ENCODE results near the gene C3orf18.
"Not testable (repeated sequence)": the region's sequence is repeated elsewhere in the genome, so short reads cannot be mapped to it uniquely, and the experiment has no call there.

The C3orf18 gene

DNA sequence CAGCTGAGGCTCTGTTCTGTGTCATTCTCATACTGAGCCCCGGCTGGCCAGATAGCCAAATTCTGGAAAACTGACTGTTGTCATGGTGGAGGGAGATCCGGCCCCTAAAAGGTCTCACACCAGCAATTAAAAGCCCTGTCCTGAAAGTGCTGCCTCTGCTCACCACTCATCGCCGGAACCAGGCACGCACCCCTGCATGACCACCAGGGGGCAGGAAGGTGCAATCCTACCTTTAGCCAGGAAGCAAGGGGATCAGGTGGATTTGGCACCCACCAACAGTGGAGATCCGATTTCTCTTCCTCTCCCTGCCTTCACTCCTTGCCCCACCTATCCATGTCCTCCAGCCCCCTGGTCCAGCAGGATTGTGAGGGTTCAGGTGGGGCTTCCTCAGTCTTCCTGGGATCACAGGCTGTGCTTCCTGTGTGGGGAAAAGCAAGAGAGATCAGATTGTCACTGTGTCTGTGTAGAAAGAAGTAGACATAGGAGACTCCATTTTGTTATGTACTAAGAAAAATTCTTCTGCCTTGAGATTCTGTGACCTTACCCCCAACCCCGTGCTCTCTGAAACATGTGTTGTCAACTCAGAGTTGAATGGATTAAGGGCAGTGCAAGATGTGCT lies 48.0 kb downstream of the C3orf18 start:
- DNase-seq: peak in 1 of 2 experiments; percentile 16

DNA sequence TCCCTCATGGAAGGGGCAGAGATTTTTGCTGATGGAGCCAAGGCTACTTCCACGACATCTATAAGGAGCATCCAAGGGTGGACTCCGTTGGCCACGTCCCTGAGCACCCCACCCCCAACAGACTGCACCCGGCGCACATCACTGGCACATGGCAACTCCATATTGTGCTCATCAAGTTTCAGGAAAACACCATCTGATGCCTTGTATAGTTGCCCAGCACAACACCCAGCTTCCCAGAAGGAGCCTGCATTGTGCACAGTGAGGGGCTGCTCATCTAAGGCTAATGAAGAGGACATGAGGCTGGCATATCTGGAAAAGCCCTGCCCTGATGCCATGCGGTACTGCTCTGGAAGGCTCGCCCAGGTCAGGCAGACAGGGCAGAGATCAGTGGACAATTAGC lies 49.1 kb downstream of the C3orf18 start:
- no peak for DNase-seq

DNA sequence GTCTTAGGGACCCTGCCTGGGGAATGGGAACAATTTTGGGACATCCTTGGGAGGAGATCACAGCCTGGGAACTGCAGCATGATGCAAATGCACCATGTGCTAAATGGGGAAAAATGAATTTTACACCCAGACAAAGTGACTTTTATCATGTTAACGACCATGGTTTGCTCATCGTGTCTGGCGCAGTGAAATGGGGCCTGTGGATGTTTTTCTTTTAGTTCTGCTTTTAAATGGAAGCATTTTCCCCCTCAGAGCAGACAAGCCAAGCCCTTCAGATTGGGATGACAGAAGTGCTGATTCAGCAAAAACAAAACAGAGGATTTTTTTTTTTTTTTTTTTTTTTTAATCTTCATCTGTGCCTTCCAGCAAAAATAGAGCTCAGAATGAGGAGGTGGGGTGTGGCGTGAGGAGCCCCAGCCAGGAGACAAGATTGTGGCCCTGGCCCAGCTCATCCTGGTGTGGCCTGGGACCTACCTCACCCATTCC lies 49.8 kb downstream of the C3orf18 start:
- no peak for DNase-seq

DNA sequence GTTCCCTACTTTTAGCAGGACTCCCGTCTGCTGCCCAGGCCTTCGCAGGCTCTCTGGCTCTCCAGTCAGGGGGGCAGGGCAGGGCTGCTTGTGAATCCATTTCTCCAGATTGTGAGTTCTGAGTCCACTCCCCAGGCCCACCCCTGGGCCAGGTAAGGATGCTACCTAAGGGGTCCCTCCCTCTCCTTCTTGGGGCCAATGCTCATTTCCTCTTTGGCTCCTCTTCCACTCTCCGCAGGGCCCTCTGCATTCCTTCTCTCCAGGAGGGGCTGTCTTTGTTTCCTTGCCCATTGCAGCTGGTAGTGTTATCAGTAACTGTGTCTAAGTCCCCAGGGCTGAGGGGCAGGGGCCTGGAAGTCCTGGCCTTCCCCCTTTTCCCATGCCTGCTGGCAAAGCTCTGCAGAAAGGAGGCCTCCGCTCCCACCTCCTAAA lies 51.1 kb downstream of the C3orf18 start:
- DNase-seq: no peak

DNA sequence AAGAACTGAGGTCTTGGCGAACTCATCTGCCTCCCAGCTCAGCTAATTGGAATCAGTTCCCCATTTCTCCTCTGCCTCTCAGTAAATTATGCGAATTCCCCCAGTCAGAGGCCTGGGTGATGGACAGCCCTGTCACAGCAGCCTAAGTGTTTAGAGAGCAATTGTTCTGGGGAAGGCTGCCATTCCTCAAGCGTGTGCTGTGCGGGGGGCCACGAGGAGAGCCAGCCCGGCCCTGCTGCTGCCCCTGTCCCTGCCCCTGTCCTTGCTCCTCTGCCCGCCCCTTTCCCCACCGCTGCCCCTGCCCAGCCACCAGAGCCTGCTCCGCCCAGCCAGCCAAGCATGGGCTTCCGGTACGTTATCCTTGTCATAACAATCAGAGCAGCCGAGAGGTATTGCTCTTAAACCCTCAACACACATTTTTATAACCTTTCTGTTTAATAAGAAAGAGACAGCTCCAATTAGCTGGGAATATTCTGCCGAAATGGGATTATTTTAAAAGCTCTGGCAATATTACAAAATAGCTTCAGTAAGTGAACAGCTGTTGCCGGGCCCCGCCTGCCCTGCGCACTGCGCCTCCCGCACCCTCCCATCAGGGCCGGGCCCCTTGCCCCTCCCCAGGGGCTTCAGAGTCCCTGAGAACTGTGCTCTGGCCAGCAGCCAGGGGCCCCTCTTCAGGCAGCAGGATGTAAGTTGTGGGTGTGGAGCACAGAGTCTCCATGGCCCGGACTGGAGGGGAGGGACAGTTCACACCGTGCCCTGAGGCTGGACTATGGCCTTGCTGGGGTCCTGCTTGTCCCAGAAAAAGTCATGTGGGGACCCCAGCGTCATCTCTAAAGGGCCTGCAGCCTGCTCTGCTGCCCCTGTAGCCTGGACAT lies 51.7 kb downstream of the C3orf18 start:
- DNase-seq: no peak

DNA sequence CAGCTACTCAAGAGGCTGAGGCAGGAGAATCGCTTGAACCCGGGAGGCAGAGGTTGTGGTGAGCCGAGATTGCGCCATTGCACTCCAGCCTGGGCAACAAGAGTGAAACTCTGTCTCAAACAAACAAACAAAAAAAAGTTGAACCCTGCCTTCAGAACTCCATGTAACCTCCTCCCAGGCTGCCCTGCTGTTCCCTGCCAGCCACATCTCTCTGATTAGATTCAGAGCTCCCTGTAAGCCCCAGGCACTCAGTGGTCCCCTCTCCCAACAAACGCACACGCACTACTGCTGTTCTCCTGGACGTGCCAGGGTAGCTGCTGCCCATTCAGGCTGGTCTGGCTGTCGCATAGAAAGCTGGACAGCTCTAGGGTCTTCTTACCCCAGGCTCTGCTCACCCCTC lies 54.6 kb downstream of the C3orf18 start:
- not testable (repeated sequence) for DNase-seq

DNA sequence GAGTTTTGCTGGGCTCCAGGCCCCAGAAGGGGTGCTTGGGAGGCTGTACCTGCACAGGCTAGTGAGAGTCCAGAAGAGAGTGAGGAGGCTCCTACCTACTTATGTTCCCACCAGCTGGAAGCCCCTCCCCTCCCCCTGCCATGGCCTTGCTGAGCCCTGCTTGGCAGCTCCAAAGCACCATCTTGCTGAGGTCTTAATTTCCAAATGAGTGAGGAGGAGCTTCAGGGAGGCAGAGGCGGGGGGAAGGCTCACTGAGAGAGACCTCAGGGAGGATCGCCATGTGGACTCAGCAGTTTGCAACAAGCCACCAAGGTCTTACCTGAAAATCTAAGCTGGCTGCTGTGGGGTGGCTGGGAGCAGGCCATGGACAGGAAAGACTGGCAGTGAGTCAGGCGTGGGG lies 55.4 kb downstream of the C3orf18 start:
- no peak for DNase-seq

DNA sequence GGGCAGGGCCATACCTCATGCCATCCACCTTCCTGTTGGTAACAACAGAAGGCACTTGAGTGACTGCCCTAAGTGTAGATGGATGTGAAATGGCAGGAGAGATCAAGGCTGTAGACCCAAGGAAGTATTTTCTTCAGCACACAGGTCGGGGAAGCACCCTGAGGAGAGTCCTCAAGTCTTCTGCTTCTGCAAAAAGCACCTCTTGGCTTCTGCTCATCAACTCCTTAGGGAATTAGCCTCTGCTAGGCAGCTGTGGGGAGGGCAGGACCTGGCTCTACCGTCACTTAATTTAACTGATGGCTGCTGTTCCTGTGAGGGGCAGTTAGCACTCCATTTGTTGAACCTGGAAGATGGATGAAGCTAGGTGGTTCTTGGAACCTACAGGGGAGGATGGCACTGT lies 57.2 kb downstream of the C3orf18 start:
- no peak for DNase-seq

DNA sequence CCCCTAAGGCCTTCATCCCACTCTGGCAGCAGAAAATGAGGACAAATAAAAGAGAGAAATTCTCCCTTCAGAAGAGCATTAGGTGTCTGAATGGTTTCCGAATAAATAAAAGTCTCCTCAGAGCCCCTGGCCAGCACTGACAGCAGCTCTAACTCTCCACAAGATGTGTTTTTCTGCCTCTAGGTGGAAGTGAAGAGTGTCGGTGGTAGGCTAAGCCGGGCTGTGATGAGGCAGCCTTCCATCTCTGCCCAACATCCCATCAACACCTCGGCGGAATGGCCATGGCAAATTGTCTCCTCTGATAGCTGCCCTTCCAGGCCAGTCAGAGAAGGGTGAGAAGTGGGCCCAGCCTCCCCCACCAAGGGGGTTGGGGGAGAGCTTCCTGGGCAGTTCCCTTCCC lies 57.8 kb downstream of the C3orf18 start:
- no peak for DNase-seq

DNA sequence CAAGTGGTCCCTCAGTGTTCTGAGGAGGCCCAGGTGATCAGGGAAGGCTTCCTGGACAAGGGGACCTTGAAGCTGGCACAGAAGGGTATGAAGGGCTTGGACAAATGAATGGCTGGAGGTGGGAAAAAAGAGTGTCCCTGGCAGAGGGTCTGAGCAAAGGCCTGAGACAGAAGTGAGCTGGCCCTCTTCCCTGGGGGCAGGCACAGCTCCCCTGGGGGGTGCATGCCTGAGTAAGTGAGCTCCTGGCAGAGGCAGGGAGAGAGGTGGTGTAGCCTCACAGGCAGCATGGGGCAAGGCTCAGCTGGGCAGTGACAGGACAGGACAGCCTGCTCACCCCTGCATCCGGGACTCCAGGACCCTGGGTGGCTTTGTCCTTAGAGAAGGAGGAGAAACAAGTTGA lies 58.7 kb downstream of the C3orf18 start:
- DNase-seq: no peak

All from SW 1271 (cell line).